Measurements from ENCODE around the gene SRSF9. TPM values are rescaled to one million over a fixed set of nuclear protein-coding genes. Genes with fewer than 3 reads are reported as not detected.

Gene SRSF9
- total and polyA plus RNA-seq, 2 experiments from 2014 or later, result 154 to 329 TPM

GRCh38 chr12:120462099-120462640, 7.4 kb downstream of the SRSF9 start:
- Histone ChIP-seq H3K9me2 (ENCODE audit: insufficient read depth) (no peaks in the 10 kb centered on the region), H3K9ac (no peak overlapping the region), H4K20me1 (ENCODE audit: insufficient read depth) (peaks cover 8% of the 10 kb centered on the region; the same call in 1 of the 2 replicates), H3K27ac (no peak overlapping the region), H3K27me3 (replicated peaks; ENCODE audit: insufficient read depth) (no peaks in the 10 kb centered on the region), H3K36me3 (ENCODE audit: low read depth) (peaks cover 81% of the 10 kb centered on the region), H3K4me2 (ENCODE audit: unreplicated experiment) (no peak overlapping the region), H2AFZ (no peak overlapping the region), H3K4me3 (no peak overlapping the region), H3K79me2 (ENCODE audit: insufficient read depth) (peaks cover 88% of the 10 kb centered on the region), H3K9me3 (ENCODE audit: low read depth) (no peaks in the 10 kb centered on the region), H3F3A (ENCODE audit: insufficient read depth) (peaks cover 53% of the 10 kb centered on the region), H3K4me1 (ENCODE audit: insufficient read depth) (peaks cover 12% of the 10 kb centered on the region; the same call in 1 of the 2 replicates)
- DNase-seq, result no peak
- WGBS, 2 experiments (ENCODE audit: low coverage in 1 of 2, low lambda C conversion rate in 2 of 2, missing lambda C conversion rate in 2 of 2), result 68 to 71% methylated on average over 3 of the region's 3 CpGs
- in situ Hi-C loops (cut with MboI), result no loop called here
- no peak for TF ChIP-seq EZH2 (IDR thresholded peaks at IDR 0.05; ENCODE audit: insufficient read depth, poor library complexity, severe bottlenecking)

GRCh38 chr12:120460157-120460556, 9.4 kb downstream of the SRSF9 start:
- Histone ChIP-seq H4K20me1 (ENCODE audit: insufficient read depth) (0 out of 2 replicates have a peak, but pooled peaks cover 4% of the 10 kb centered on the region), H2AFZ (no peak overlapping the region), H3K4me3 (no peak overlapping the region), H3F3A (ENCODE audit: insufficient read depth) (peaks cover 61% of the 10 kb centered on the region), H3K4me2 (ENCODE audit: unreplicated experiment) (no peak overlapping the region), H3K4me1 (ENCODE audit: insufficient read depth) (no peaks in the 10 kb centered on the region), H3K27ac (no peak overlapping the region), H3K36me3 (ENCODE audit: low read depth) (peaks cover 74% of the 10 kb centered on the region), H3K9me2 (ENCODE audit: insufficient read depth) (no peaks in the 10 kb centered on the region), H3K9me3 (ENCODE audit: low read depth) (no peaks in the 10 kb centered on the region), H3K79me2 (ENCODE audit: insufficient read depth) (peaks cover 67% of the 10 kb centered on the region), H3K9ac (no peak overlapping the region), H3K27me3 (replicated peaks; ENCODE audit: insufficient read depth) (no peaks in the 10 kb centered on the region)
- in situ Hi-C loops (cut with MboI), result no loop called here
- DNase-seq, result no peak
- TF ChIP-seq EZH2 (IDR thresholded peaks at IDR 0.05; ENCODE audit: insufficient read depth, poor library complexity, severe bottlenecking), result no peak
- no peak for TF ChIP-seq EZH2phosphoT487 (IDR thresholded peaks at IDR 0.05; ENCODE audit: insufficient read depth, low read depth)
- WGBS, 2 experiments (ENCODE audit: low coverage in 1 of 2, low lambda C conversion rate in 2 of 2, missing lambda C conversion rate in 2 of 2), result 94 to 100% methylated on average over 3 of the region's 3 CpGs

GRCh38 chr12:120457133-120457532, 12.4 kb downstream of the SRSF9 start:
- 78 to 79% methylated on average over 6 of the region's 6 CpGs for WGBS, 2 experiments (ENCODE audit: low coverage in 1 of 2, low lambda C conversion rate in 2 of 2, missing lambda C conversion rate in 2 of 2)
- Histone ChIP-seq H3K4me1 (ENCODE audit: insufficient read depth) (no peaks in the 10 kb centered on the region), H3K9me3 (ENCODE audit: low read depth) (no peaks in the 10 kb centered on the region), H2AFZ (no peak overlapping the region), H3K27ac (no peak overlapping the region), H4K20me1 (ENCODE audit: insufficient read depth) (0 out of 2 replicates have a peak, but pooled peaks cover 4% of the 10 kb centered on the region), H3K9ac (no peak overlapping the region), H3F3A (ENCODE audit: insufficient read depth) (peaks cover 59% of the 10 kb centered on the region), H3K27me3 (replicated peaks; ENCODE audit: insufficient read depth) (no peaks in the 10 kb centered on the region), H3K9me2 (ENCODE audit: insufficient read depth) (no peaks in the 10 kb centered on the region), H3K4me3 (no peak overlapping the region), H3K79me2 (ENCODE audit: insufficient read depth) (peaks cover 54% of the 10 kb centered on the region), H3K4me2 (ENCODE audit: unreplicated experiment) (no peak overlapping the region), H3K36me3 (ENCODE audit: low read depth) (peaks cover 48% of the 10 kb centered on the region)
- TF ChIP-seq EZH2phosphoT487 (IDR thresholded peaks at IDR 0.05; ENCODE audit: insufficient read depth, low read depth), result no peak
- TF ChIP-seq EZH2 (IDR thresholded peaks at IDR 0.05; ENCODE audit: insufficient read depth, poor library complexity, severe bottlenecking), result no peak
- in situ Hi-C loops (cut with MboI), result no loop called here
- peak; percentile 14 for DNase-seq

- Histone ChIP-seq H4K20me1 (ENCODE audit: insufficient read depth) (0 out of 2 replicates have a peak, but pooled peaks cover 2% of the 10 kb centered on the region), H3K9ac (no peak overlapping the region), H3K9me3 (ENCODE audit: low read depth) (no peaks in the 10 kb centered on the region), H3K4me3 (no peak overlapping the region), H3K27ac (no peak overlapping the region), H3K4me2 (ENCODE audit: unreplicated experiment) (no peak overlapping the region), H2AFZ (no peak overlapping the region), H3F3A (ENCODE audit: insufficient read depth) (peaks cover 43% of the 10 kb centered on the region), H3K4me1 (ENCODE audit: insufficient read depth) (no peaks in the 10 kb centered on the region), H3K9me2 (ENCODE audit: insufficient read depth) (no peaks in the 10 kb centered on the region), H3K27me3 (replicated peaks; ENCODE audit: insufficient read depth) (no peaks in the 10 kb centered on the region), H3K36me3 (ENCODE audit: low read depth) (peaks cover 34% of the 10 kb centered on the region), H3K79me2 (ENCODE audit: insufficient read depth) (peaks cover 48% of the 10 kb centered on the region)
- 79 to 84% methylated on average over 7 of the region's 7 CpGs for WGBS, 2 experiments (ENCODE audit: low coverage in 1 of 2, low lambda C conversion rate in 2 of 2, missing lambda C conversion rate in 2 of 2)
- DNase-seq, result no peak
- in situ Hi-C loops (cut with MboI), result no loop called here
- no peak for TF ChIP-seq EZH2phosphoT487 (IDR thresholded peaks at IDR 0.05; ENCODE audit: insufficient read depth, low read depth)
- TF ChIP-seq EZH2 (IDR thresholded peaks at IDR 0.05; ENCODE audit: insufficient read depth, poor library complexity, severe bottlenecking), result no peak
Measured at GRCh38 chr12:120455302-120455701, 14.2 kb downstream of the SRSF9 start.

Measured in GM23248 (cell line).